Thyroid gland (tissue), 4 donors: Measurements from ENCODE around the gene SPPL2C. TPM values are rescaled to one million over a fixed set of nuclear protein-coding genes. Genes with fewer than 3 reads are reported as not detected.

ENCODE experiments used
- DNase-seq, 2 donors: peaks; one replicate each; pipeline ENCODE4 v3.0.0-alpha.2; 2019
- H3K27ac ChIP-seq, 3 donors: fragments of 200-600 bp; sonication (generic); 1 replicate in 2 of 3; 2 replicates in 1 of 3; pipeline ENCODE4 v1.5.1; 2016 to 2019; ENCODE audit warnings: mild to moderate bottlenecking in 1 of 3, moderate library complexity in 1 of 3
- H3K27me3 ChIP-seq: fragments of 200-600 bp; sonication (generic); one replicate; pipeline ENCODE4 v1.5.1; 2019
- H3K36me3 ChIP-seq, 2 donors: fragments of 200-600 bp; sonication (generic); one replicate each; pipeline ENCODE4 v1.5.1; 2016 to 2019
- H3K4me1 ChIP-seq, 2 donors: fragments of 200-600 bp; sonication (generic); one replicate each; pipeline ENCODE4 v1.5.1; 2017 to 2019
- H3K4me3 ChIP-seq, 3 donors: fragments of 200-600 bp; sonication (generic); replicated peaks in 1 of 3; 1 replicate in 2 of 3; 2 replicates in 1 of 3; pipeline ENCODE4 v1.5.1; 2016; ENCODE audit warnings: mild to moderate bottlenecking in 1 of 3
- H3K9me3 ChIP-seq: fragments of 200-600 bp; sonication (generic); one replicate; pipeline ENCODE4 v1.5.1; 2017
- CTCF ChIP-seq, 6 experiments: fragments of 200-600 bp in 3 of 6; fragments of 450-650 bp in 3 of 6; sonication (generic) in 3 of 6; IDR thresholded peaks; one replicate each; pipeline ENCODE4 v1.5.1; 2016 to 2019; ENCODE audit warnings: antibody characterized with exemption in 6 of 6, mild to moderate bottlenecking in 2 of 6, inconsistent platforms in 1 of 6, moderate library complexity in 1 of 6
- POLR2A ChIP-seq, 2 donors: fragments of 450-650 bp; IDR thresholded peaks; one replicate each; pipeline ENCODE4 v1.6.1; 2017; ENCODE audit warnings: antibody characterized with exemption in 2 of 2, mild to moderate bottlenecking in 2 of 2, moderate library complexity in 1 of 2
- WGBS, 2 donors: methylation state at CpG; one replicate each; pipeline ENCODE4 v1.1.5; 2017; 5-methylcytosine and 5-hydroxymethylcytosine counted together
- intact Hi-C: fragments of 100-400 bp; cut with DNase I; formaldehyde crosslinking; loops from one replicate; pipeline ENCODE4 v1.15.1; 2023
- total RNA-seq, 4 donors: library from RNA; depleted of rRNA; stranded (reverse); fragments of >200 nt; gene quantifications; one replicate each; pipeline ENCODE4 v1.2.3, GENCODE V29; 2016

Gene SPPL2C
- total RNA-seq, 4 donors from 2014 or later, result 0.13 TPM; not detected in 3

GRCh38 chr17:45837603-45838002, 7.1 kb upstream of the SPPL2C start:
- WGBS, 2 donors, result 80 to 97% methylated on average over 7 to 9 of the region's 9 CpGs
- no peaks in the 10 kb centered on the region for H3K4me1 ChIP-seq
- H3K9me3 ChIP-seq, result no peaks in the 10 kb centered on the region
- no peak overlapping the region for H3K4me3 ChIP-seq
- no peaks in the 10 kb centered on the region for H3K27me3 ChIP-seq
- H3K36me3 ChIP-seq, result no peaks in the 10 kb centered on the region
- intact Hi-C loops, result loop anchor here (10.0 kb wide), 1 partner anchor 443 kb away; no protein-coding TSS in a partner anchor
- no peak for DNase-seq
- H3K27ac ChIP-seq, result no peak overlapping the region
- no peak for TF ChIP-seq POLR2A (IDR thresholded peaks at IDR 0.05)
- no peak for TF ChIP-seq CTCF (IDR thresholded peaks at IDR 0.05)

DNA sequence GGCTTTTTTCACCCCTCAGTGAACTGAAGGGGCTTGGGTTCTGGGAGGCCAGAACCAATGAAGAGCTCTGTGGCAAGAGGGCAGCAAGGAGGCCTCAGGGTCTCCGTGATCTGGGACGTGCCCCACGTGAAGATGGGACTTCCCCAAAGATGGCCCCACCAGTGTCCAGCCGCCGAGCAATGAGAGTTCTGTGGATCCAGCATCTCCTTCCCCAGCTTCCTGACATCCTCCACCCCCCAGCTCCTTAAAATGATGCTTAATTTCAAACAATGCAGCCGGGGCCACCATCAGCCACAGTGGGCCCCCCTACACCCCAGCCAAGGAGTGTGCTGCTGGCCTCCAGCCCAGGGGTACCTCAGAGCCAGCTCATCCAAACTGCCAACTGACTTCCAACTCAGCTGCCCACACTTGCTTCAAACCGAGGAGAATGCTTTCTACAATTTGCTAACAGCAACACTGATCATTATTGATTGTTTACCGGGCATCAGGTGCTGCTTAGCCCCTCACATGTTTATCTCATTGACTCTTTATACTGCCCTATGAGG, 5.9 kb upstream of the SPPL2C start:
- Histone ChIP-seq H3K27ac (no peak overlapping the region), H3K27me3 (no peaks in the 10 kb centered on the region), H3K9me3 (no peaks in the 10 kb centered on the region), H3K4me3 (no peak overlapping the region), H3K36me3 (no peaks in the 10 kb centered on the region), H3K4me1 (no peaks in the 10 kb centered on the region)
- DNase-seq, result no peak
- TF ChIP-seq CTCF (IDR thresholded peaks at IDR 0.05) (no peak), POLR2A (IDR thresholded peaks at IDR 0.05) (no peak)
- WGBS, 2 donors, result 66 to 73% methylated on average over 7 to 8 of the region's 8 CpGs
- intact Hi-C loops, result loop anchor here (10.0 kb wide), 1 partner anchor 444 kb away; no protein-coding TSS in a partner anchor

DNA sequence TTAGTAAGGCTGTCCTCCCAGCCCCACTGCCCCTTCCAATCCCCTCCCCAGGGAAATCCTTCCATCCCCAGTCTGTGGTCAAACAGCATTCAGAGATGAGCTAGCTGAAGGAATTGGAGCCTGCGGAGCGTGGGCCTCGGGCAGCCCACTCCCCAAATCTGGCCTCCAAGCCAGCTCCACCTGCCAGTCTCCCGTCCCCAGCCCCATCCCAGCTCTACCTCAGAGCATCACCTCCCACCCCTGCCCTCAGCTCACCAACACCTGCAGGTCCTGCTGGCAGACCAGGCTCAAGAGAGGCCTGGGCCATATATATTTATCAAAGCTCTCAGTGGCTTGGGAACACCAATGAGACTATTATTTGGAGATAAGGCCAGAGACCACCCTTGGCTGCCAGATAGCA, 5.2 kb upstream of the SPPL2C start:
- Histone ChIP-seq H3K4me1 (no peaks in the 10 kb centered on the region), H3K27me3 (no peaks in the 10 kb centered on the region), H3K27ac (no peak overlapping the region), H3K4me3 (no peak overlapping the region), H3K36me3 (no peaks in the 10 kb centered on the region), H3K9me3 (no peaks in the 10 kb centered on the region)
- WGBS, 2 donors, result 83 to 88% methylated on average over 4 of the region's 4 CpGs
- no peak for TF ChIP-seq POLR2A (IDR thresholded peaks at IDR 0.05)
- TF ChIP-seq CTCF (IDR thresholded peaks at IDR 0.05), result no peak
- DNase-seq, result no peak
- intact Hi-C loops, result loop anchor here (10.0 kb wide), 1 partner anchor 445 kb away; no protein-coding TSS in a partner anchor

- 66 to 73% methylated on average over 9 of the region's 9 CpGs for WGBS, 2 donors
- H3K4me3 ChIP-seq, result no peak overlapping the region
- no peaks in the 10 kb centered on the region for H3K27me3 ChIP-seq
- no peaks in the 10 kb centered on the region for H3K9me3 ChIP-seq
- no peak for TF ChIP-seq POLR2A (IDR thresholded peaks at IDR 0.05)
- no peak for TF ChIP-seq CTCF (IDR thresholded peaks at IDR 0.05)
- intact Hi-C loops, result loop anchor here (10.0 kb wide), 1 partner anchor 626 kb away; no protein-coding TSS in a partner anchor
- no peak overlapping the region for H3K27ac ChIP-seq
- no peaks in the 10 kb centered on the region for H3K36me3 ChIP-seq
- no peaks in the 10 kb centered on the region for H3K4me1 ChIP-seq
- DNase-seq, result no peak
Observed at GRCh38 chr17:45841186-45841585, 3.5 kb upstream of the SPPL2C start.

GRCh38 chr17:45841883-45842525, 2.7 kb upstream of the SPPL2C start:
- Histone ChIP-seq H3K36me3 (no peaks in the 10 kb centered on the region), H3K27me3 (no peaks in the 10 kb centered on the region), H3K27ac (no peak overlapping the region), H3K4me3 (no peak overlapping the region), H3K9me3 (no peaks in the 10 kb centered on the region), H3K4me1 (no peaks in the 10 kb centered on the region)
- intact Hi-C loops, result loop anchor here (10.0 kb wide), 1 partner anchor 627 kb away; no protein-coding TSS in a partner anchor
- TF ChIP-seq POLR2A (IDR thresholded peaks at IDR 0.05), result no peak
- no peak for TF ChIP-seq CTCF (IDR thresholded peaks at IDR 0.05)
- DNase-seq, result no peak
- 62 to 68% methylated on average over 7 of the region's 7 CpGs for WGBS, 2 donors
